Neural crest cell (in vitro differentiated cells): ENCODE data around the gene LARP7. TPM values are rescaled to one million over a fixed set of nuclear protein-coding genes. Genes with fewer than 3 reads are reported as not detected.
"Not testable (repeated sequence)": the region's sequence is repeated elsewhere in the genome, so short reads cannot be mapped to it uniquely, and the experiment has no call there.

Experiments used
- DNase-seq: peaks from one replicate; pipeline ENCODE4 v3.0.0; 2021; ENCODE audit warnings: low read depth, mixed read lengths, low spot score
- H3K27ac Mint-ChIP-seq: one replicate; pipeline ENCODE4 v1.8.0; 2021; ENCODE audit warnings: mild to moderate bottlenecking, mixed read lengths; ENCODE audit not compliant: unreplicated experiment
- H3K27me3 Mint-ChIP-seq: 2 replicates; pipeline ENCODE4 v1.8.0; 2021; ENCODE audit warnings: low read depth, mild to moderate bottlenecking, mixed read lengths
- H3K36me3 Mint-ChIP-seq: 2 replicates; pipeline ENCODE4 v1.8.0; 2021; ENCODE audit warnings: low read depth, mild to moderate bottlenecking, mixed read lengths
- H3K4me1 Mint-ChIP-seq: 2 replicates; pipeline ENCODE4 v1.8.0; 2021; ENCODE audit warnings: mixed read lengths
- H3K4me3 Mint-ChIP-seq: one replicate; pipeline ENCODE4 v1.8.0; 2021; ENCODE audit warnings: mild to moderate bottlenecking, mixed read lengths
- H3K9me3 Mint-ChIP-seq: 2 replicates; pipeline ENCODE4 v1.8.0; 2021; ENCODE audit warnings: mixed read lengths
- total RNA-seq: library from RNA; stranded (reverse); gene quantifications from 2 replicates; pipeline ENCODE4 v1.2.1, GENCODE V29; 2021
- TF ChIP-seq, protein P1 (sequence below): fragments of 200-600 bp; sonication (generic); conservative IDR thresholded peaks from 2 replicates; pipeline ENCODE4 v1.5.0; 2021; ENCODE audit warnings: antibody characterized with exemption, mild to moderate bottlenecking

Gene LARP7
- total RNA-seq, 1 donor from 2014 or later: 50.0 TPM

DNA sequence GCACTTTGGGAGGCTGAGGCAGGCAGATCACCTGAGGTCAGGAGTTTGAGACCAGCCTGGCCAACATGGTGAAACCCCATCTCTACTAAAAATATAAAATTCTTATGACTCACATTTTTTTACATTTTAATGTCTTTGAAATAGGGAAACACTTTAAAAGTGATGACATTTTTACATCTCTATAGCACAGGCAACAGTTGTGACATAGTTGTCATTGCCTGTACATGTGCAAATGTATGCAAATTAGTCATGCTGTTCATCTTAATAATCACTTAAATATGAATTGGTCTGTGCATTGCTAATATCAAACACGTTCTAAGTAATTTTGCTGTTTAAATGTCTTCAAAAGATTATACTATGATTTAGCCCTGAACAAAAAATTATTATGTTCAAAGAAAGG is 42.0 kb upstream of the LARP7 start:
- no peak overlapping the region for H3K4me3 Mint-ChIP-seq
- TF ChIP-seq, protein P1, sequence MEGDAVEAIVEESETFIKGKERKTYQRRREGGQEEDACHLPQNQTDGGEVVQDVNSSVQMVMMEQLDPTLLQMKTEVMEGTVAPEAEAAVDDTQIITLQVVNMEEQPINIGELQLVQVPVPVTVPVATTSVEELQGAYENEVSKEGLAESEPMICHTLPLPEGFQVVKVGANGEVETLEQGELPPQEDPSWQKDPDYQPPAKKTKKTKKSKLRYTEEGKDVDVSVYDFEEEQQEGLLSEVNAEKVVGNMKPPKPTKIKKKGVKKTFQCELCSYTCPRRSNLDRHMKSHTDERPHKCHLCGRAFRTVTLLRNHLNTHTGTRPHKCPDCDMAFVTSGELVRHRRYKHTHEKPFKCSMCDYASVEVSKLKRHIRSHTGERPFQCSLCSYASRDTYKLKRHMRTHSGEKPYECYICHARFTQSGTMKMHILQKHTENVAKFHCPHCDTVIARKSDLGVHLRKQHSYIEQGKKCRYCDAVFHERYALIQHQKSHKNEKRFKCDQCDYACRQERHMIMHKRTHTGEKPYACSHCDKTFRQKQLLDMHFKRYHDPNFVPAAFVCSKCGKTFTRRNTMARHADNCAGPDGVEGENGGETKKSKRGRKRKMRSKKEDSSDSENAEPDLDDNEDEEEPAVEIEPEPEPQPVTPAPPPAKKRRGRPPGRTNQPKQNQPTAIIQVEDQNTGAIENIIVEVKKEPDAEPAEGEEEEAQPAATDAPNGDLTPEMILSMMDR: no peak
- no peaks in the 10 kb centered on the region for H3K27me3 Mint-ChIP-seq
- DNase-seq: no peak
- peaks cover 14% of the 10 kb centered on the region for H3K36me3 Mint-ChIP-seq
- no peaks in the 10 kb centered on the region for H3K4me1 Mint-ChIP-seq
- no peaks in the 10 kb centered on the region for H3K9me3 Mint-ChIP-seq
- no peak overlapping the region for H3K27ac Mint-ChIP-seq

DNA sequence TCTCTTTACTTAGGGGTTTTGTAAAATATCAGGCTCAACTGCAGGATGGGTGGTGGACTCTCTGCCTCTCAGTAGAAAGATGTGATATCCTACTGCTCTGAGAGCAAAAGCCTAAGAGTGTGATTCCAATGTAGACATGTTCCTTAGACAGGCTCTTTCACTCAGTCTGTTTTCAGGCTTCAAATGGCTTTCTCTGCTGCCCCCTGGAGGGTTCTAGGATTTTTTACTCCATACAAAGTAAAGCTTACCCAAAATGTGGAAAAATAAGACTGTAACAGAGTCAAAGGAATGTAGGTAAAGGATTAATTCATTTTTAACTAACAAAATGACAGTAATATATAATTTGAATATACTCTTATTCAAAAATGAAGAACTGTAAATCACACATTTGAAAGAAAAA is 32.4 kb upstream of the LARP7 start:
- DNase-seq: peak; percentile 52
- Mint-ChIP-seq H3K27ac (no peak overlapping the region), H3K4me3 (no peak overlapping the region), H3K9me3 (no peaks in the 10 kb centered on the region), H3K4me1 (no peaks in the 10 kb centered on the region), H3K36me3 (peaks cover 2% of the 10 kb centered on the region), H3K27me3 (no peaks in the 10 kb centered on the region)
- TF ChIP-seq, protein P1: peak; percentile 78

DNA sequence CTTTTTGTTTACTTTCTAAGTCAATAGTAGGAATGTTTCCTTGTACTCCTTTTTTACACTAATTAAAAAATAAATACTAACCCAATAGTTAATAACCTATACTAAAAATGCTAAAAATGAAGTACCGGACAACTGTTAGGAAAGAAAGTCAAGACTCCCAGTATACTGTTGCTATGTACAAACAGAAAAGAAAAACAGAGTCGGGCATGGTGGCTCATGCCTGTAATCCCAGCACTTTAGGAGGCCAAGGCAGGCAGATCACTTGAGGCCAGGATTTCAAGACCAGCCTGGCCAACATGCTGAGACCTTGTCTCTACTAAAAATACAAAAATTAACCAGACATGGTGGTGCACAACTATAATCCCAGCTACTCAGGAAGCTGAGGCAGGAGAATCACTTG is 24.1 kb upstream of the LARP7 start:
- not testable (repeated sequence) for H3K4me3 Mint-ChIP-seq, H3K27me3 Mint-ChIP-seq, H3K9me3 Mint-ChIP-seq, DNase-seq, H3K36me3 Mint-ChIP-seq, H3K4me1 Mint-ChIP-seq
- H3K27ac Mint-ChIP-seq: peak overlapping the region; percentile 27

DNA sequence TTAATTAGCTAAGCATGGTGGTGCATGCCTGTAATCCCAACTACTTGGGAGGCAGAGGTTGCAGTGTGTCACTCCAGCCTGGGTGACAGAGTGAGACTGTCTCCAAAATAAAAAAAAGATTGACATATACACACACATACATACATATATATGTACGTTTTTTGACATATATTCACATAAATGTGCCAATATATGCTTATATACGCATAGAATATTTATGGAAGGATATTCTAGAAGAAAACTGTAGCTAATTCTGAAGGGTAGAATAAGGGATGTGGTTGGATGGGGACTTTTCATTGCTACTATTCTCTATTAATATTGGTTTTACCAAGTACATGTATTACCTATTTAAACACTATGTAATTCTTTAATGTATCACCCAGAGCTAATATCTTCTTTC is 20.0 kb upstream of the LARP7 start:
- Mint-ChIP-seq H3K27ac (no peak overlapping the region), H3K4me1 (no peaks in the 10 kb centered on the region), H3K36me3 (peaks cover 6% of the 10 kb centered on the region), H3K27me3 (no peaks in the 10 kb centered on the region), H3K4me3 (no peak overlapping the region), H3K9me3 (no peaks in the 10 kb centered on the region)
- TF ChIP-seq, protein P1: no peak
- DNase-seq: no peak

DNA sequence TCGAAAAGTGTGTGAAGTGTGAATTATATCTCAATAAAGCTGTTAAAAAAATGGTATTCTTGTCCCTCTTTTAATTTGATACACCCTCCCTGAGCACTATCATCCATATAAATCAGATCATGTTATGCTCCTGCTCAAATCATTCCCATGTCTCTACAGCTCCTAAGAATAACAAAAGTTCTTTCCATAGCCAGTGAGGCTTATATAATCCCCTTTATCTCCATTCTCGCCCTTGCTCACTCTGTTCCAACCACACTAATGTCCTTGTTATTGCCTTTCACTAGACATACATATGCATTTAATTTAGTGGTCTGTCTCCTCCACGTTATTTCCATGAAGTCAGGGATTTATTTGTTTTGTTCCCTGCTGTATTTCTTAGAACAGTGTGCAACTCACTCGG is 10.7 kb upstream of the LARP7 start:
- no peak overlapping the region for H3K4me3 Mint-ChIP-seq
- H3K27ac Mint-ChIP-seq: no peak overlapping the region
- peaks cover 23% of the 10 kb centered on the region for H3K36me3 Mint-ChIP-seq
- H3K4me1 Mint-ChIP-seq: peaks cover 8% of the 10 kb centered on the region
- no peak for DNase-seq
- H3K9me3 Mint-ChIP-seq: peaks cover 3% of the 10 kb centered on the region
- H3K27me3 Mint-ChIP-seq: no peaks in the 10 kb centered on the region
- TF ChIP-seq, protein P1: no peak

DNA sequence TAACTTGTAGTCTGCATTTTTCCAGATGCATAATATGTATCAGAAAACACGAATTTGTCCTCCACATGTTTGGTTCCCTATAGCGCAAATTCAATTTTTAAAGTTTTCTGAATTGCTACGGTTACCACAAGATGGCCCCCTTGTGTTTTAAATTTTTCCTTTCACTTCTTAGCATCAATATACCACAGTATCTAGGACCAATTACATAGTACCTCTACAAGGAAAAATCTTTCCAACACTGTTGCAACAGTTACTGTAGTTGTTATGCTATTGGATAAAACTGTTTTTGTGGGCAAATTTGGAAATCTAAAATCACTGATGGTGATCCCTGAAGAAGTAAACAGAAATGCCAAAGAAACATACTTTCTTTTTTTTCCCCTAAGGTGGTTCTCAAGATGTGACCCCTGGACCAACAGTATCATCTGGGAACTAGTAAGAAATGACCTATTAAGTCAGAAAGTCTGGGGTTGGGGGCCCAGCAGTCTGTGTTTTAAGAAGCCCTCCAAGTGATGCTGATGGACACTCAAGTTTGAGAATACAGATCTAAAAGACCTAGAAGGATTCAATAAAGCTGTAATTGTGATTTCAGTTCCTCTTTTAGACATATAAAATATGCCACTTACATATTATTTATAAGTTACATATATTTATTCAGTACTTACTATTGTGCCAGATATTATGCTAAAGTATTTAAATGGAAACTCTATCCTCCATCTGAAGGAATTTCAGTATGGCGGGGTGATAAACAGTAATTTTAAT is 3.3 kb upstream of the LARP7 start:
- Mint-ChIP-seq H3K27ac (no peak overlapping the region), H3K9me3 (no peaks in the 10 kb centered on the region), H3K4me1 (peaks cover 14% of the 10 kb centered on the region), H3K27me3 (no peaks in the 10 kb centered on the region), H3K4me3 (peak overlapping the region; percentile 78), H3K36me3 (no peaks in the 10 kb centered on the region)
- DNase-seq: no peak
- TF ChIP-seq, protein P1: peak; percentile 75
